H7 (cell line): ENCODE results near the gene NINJ2. TPM values are rescaled to one million over a fixed set of nuclear protein-coding genes. Genes with fewer than 3 reads are reported as not detected.
"Not testable (repeated sequence)": the region's sequence is repeated elsewhere in the genome, so short reads cannot be mapped to it uniquely, and the experiment has no call there.

Source experiments
- DNase-seq: peaks from one replicate; pipeline ENCODE4 v3.0.0; 2012
- H3K27me3 ChIP-seq: 2 replicates; pipeline ENCODE4 v1.6.0; 2011; ENCODE audit warnings: mild to moderate bottlenecking, low read length; ENCODE audit not compliant: control insufficient read depth, insufficient read depth
- H3K36me3 ChIP-seq: replicated peaks from 2 replicates; pipeline ENCODE4 v1.5.1; 2011; ENCODE audit warnings: low read length; ENCODE audit not compliant: control insufficient read depth, insufficient read depth
- H3K4me3 ChIP-seq: 2 replicates; pipeline ENCODE4 v1.5.1; 2011; ENCODE audit warnings: low read depth, mild to moderate bottlenecking, control low read depth, low read length, moderate library complexity; ENCODE audit not compliant: insufficient read depth
- total RNA-seq: library from RNA; depleted of rRNA; stranded (reverse); fragments of >200 nt; shearing (Covaris generic); gene quantifications from 2 replicates; pipeline ENCODE4 v1.2.3, GENCODE V29; 2014; rRNA removed

Gene NINJ2
- total RNA-seq = 0.74 and 2.6 TPM in 2 replicates

GRCh38 chr12:663293-663871 is at the start of gene NINJ2:
Gene NINJ2, minus strand, starts transcription at chr12:663445. Its CDS starts 85 bp downstream, at chr12:663360.
- peak; percentile 20 for DNase-seq
- Histone ChIP-seq H3K4me3 (no peak within 1 kb of the TSS), H3K36me3 (no peaks in the 10 kb centered on the region)

GRCh38 chr12:712172-712863 is 49.1 kb upstream of the NINJ2 start:
- Histone ChIP-seq H3K36me3 (no peaks in the 10 kb centered on the region), H3K4me3 (no peak overlapping the region), H3K27me3 (no peaks in the 10 kb centered on the region)
- no peak for DNase-seq

More at GRCh38 chr12:663293-663871, at the start of gene NINJ2:
- H3K27me3 ChIP-seq = no peaks in the 10 kb centered on the region

- Histone ChIP-seq H3K27me3 (no peaks in the 10 kb centered on the region), H3K4me3 (no peak overlapping the region), H3K36me3 (no peaks in the 10 kb centered on the region)
- no peak for DNase-seq
Measured at GRCh38 chr12:709455-710020, 46.3 kb upstream of the NINJ2 start.

GRCh38 chr12:708084-708483 is 44.8 kb upstream of the NINJ2 start:
- not testable (repeated sequence) for H3K27me3 ChIP-seq

GRCh38 chr12:704516-705242 is 41.4 kb upstream of the NINJ2 start:
- Histone ChIP-seq H3K27me3 (no peaks in the 10 kb centered on the region), H3K4me3 (no peak overlapping the region), H3K36me3 (no peaks in the 10 kb centered on the region)
- no peak for DNase-seq

More at GRCh38 chr12:708084-708483, 44.8 kb upstream of the NINJ2 start:
- not testable (repeated sequence) for H3K36me3 ChIP-seq, H3K4me3 ChIP-seq, DNase-seq

GRCh38 chr12:701896-702539 is 38.8 kb upstream of the NINJ2 start:
- Histone ChIP-seq H3K36me3 (no peaks in the 10 kb centered on the region), H3K27me3 (no peaks in the 10 kb centered on the region), H3K4me3 (no peak overlapping the region)
- no peak for DNase-seq

GRCh38 chr12:700016-700415 is 36.8 kb upstream of the NINJ2 start:
- Histone ChIP-seq H3K27me3 (no peaks in the 10 kb centered on the region), H3K36me3 (no peaks in the 10 kb centered on the region), H3K4me3 (no peak overlapping the region)
- DNase-seq = peak; percentile 49

- not testable (repeated sequence) for H3K27me3 ChIP-seq, DNase-seq, H3K36me3 ChIP-seq, H3K4me3 ChIP-seq
Measured at GRCh38 chr12:698222-698621, 35.0 kb upstream of the NINJ2 start.

GRCh38 chr12:697481-697880 is 34.2 kb upstream of the NINJ2 start:
- no peaks in the 10 kb centered on the region for H3K27me3 ChIP-seq
- H3K36me3 ChIP-seq = no peaks in the 10 kb centered on the region
- no peak for DNase-seq
- H3K4me3 ChIP-seq = no peak overlapping the region

- Histone ChIP-seq H3K27me3 (no peaks in the 10 kb centered on the region), H3K36me3 (no peaks in the 10 kb centered on the region), H3K4me3 (no peak overlapping the region)
- no peak for DNase-seq
Measured at GRCh38 chr12:694734-695503, 31.7 kb upstream of the NINJ2 start.

GRCh38 chr12:693934-694533 is 30.8 kb upstream of the NINJ2 start:
- Histone ChIP-seq H3K4me3 (no peak overlapping the region), H3K36me3 (no peaks in the 10 kb centered on the region)
- DNase-seq = no peak

GRCh38 chr12:692274-692673 is 29.0 kb upstream of the NINJ2 start:
- Histone ChIP-seq H3K27me3 (no peaks in the 10 kb centered on the region), H3K36me3 (no peaks in the 10 kb centered on the region), H3K4me3 (no peak overlapping the region)
- DNase-seq = no peak

More at GRCh38 chr12:693934-694533, 30.8 kb upstream of the NINJ2 start:
- no peaks in the 10 kb centered on the region for H3K27me3 ChIP-seq

GRCh38 chr12:690466-690865 is 27.2 kb upstream of the NINJ2 start:
- no peaks in the 10 kb centered on the region for H3K27me3 ChIP-seq
- H3K36me3 ChIP-seq = no peaks in the 10 kb centered on the region; the same call in 1 of the 2 replicates
- no peak overlapping the region for H3K4me3 ChIP-seq
- DNase-seq = no peak
